NCI-H187 treated with DMSO at 0.1 percent for 48 hours (cell line): Measurements from ENCODE around the gene NOS2.
"Not testable (repeated sequence)": the region's sequence is repeated elsewhere in the genome, so short reads cannot be mapped to it uniquely, and the experiment has no call there.

Experiments
- DNase-seq: peaks from one replicate; lab custom pipeline; 2025; lab: John Stamatoyannopoulos, UW

The NOS2 gene

DNA sequence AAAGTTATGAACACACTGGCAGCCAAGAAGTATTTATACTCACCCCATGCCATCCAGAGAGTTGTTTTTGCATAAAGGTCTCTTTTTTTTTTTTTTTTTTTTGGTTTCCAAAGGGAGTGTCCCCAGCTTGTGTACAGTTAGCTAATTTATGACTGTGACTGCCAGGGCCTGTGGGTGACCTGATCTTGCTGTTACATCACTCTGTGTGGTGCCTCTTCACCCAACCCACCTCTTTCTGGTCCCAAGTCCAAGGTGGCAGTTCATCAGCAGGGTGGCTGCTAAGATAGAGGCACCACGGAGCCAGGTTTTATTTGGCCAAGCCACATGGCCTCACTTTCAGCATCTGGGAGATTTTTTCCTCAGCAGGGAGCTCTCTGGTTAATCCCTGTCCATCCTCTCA, at the start of gene NOS2:
Gene NOS2, minus strand, starts transcription at position 8 of the 400 bp plus-strand sequence. CDS start 1,720 bp downstream, outside the sequence.
- DNase-seq = no peak

DNA sequence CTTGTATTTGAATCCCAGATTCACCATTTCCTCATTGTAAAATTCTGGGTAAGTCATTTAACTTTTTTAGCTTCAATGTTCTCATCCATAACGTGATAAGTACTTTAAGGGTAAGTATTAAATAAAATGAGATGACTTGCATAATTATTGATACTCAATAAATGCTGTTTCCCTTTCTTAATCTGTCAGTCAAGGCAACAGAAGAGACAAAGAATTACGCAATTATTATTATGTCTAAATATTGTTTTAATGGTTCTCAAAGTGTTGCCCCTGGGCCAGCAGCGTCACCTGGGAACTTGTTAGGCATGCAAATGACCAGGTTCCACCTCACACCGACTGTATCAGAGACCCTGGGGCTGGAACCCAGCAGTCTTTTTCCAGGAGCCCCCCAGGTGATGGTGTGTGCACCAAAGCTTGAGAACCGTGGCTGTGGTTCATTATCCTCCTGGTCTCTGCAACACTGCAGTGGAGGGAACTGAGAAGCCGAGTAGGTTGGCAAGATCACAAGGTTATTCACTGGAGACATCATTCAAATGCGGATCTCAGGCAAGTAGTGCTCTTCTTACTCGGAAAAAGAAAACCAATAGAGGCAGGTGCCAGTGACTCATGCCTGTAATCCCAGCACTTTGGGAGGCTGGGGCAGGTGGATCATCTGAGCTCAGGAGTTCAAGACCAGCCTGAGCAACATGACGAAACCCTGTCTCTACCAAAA, 49.3 kb upstream of the NOS2 start:
- no peak for DNase-seq

DNA sequence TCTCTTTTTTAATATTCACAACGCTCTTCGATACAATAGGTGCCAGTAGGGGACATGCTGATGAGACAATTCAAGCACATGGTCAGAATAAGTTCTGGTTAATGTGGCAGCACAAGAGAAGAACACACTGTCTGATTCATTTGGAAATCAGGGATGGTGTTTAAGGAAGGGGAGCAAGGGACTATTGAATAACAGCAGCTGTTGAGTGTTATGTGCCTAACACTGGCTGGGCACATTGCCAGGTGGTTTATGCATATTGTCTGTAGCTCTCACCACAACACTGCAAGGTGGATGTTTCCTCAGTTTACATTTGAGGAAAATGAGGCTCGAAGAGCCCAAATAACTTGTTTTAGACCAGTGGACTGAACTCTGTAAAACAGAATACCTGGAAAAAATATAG, 48.6 kb upstream of the NOS2 start:
- peak; percentile 16 for DNase-seq

DNA sequence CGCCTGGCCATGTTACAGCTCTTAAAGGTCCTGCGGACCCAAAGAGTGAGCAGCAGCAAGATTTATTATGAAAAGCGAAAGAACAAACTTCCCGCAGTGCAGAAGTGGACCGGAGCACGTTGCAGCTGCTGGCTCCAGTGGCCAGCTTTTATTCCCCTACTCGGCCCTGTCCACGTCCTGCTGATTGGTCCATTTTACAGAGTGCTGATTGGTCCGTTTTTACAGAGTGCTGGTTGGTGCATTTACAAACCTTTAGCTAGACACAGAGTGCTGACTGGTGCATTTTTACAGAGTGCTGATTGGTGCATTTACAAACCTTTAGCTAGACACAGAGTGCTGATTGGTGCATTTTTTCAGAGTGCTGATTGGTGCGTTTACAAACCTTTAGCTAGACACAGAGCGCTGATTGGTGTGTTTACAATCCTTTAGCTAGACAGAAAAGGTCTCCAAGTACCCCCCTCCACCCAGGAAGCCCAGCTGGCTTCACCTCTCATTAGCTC, 46.5 kb upstream of the NOS2 start:
- DNase-seq = not testable (repeated sequence)

DNA sequence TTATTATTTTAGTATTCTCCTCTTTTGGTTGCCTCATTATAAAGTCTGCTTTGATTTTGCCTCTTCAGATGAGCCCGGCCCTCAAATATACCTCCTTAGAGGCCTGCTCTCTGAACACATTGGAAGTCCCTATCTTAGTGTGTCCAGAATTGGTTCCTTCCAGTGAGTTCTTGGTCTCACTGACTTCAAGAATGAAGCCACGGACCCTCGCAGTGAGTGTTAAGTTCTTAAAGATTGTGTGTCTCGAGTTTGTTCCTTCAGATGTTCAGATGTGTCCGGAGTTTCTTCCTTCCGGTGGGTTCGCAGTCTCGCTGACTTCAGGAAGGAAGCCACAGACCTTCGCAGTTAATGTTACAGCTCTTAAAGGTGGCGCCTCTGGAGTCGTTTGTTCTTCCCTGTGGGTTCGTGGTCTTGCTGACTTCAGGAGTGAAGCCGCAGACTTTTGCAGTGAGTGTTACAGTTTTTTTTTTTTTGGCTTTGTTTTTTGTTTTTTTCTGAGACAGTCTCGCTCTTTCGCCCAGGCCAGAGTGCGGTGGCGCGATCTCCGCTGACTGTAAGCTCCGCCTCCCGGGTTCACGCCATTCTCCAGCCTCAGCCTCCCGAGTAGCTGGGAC, 45.8 kb upstream of the NOS2 start:
- no peak for DNase-seq

DNA sequence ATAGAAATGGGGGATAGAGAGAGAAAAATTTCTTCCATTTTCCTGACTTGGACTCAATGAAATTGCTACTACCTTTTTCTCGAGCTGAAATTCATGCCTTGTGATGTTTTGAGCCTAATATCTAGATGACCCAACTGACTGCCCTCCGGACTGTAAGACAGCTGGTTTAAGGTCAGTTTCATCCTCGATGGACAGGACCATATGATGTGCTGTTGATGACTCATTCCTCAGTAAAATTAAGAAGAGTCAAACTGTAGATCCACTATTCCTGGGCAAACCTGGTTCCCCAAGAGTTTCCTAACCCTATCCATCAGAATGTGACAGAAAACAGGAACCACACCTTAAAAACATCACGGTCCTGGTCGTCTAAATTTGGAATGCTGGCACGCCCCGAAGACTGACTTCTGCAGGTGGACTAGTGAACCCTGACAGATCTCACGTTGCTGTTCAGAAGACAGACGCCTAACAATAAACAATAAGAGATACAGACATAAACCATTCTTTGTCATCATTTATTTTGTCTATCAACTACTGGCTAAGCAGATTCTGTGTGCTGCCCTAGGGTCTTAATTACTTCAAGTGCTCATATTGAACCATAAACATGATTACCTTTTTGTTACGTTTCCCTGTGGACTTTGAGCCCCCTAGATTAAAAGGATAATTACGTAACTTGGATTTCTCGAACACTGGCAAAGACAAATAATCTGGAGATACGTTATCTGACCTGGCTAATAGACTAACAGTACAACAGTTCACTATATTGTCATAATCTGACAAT, 45.1 kb upstream of the NOS2 start:
- DNase-seq = no peak

DNA sequence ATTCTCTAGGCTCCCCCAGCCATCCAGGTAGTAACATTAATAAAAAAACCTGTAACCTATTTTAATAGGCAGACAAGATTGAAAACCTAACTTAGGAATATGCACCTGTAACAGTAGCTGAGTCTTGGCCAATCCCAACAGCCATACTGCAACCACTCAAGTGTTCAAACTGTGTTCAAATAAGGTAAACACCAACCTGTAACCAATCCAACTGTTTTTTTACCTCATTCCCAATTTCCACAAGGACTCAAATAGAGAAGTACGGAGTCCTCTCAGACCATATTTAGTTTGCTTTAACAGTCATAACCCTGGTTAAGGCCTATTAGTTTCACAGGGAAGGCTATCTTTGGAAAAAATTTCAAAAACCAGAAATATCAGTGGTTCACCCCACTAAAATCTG, 40.4 kb upstream of the NOS2 start:
- DNase-seq = no peak

DNA sequence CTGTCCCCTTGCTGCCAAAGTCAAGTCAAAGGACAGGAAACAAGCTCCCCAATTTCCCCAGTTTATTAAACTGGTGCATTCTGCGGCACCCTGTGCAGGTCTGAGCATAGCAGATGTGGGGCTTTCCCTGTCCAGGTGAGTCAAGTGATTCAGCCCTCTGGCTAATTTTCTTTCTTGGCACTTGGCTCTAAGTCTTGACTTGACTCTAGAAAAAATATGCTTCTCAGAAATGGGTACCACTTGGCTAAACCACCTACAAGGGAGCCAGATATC, 40.0 kb upstream of the NOS2 start:
- not testable (repeated sequence) for DNase-seq

DNA sequence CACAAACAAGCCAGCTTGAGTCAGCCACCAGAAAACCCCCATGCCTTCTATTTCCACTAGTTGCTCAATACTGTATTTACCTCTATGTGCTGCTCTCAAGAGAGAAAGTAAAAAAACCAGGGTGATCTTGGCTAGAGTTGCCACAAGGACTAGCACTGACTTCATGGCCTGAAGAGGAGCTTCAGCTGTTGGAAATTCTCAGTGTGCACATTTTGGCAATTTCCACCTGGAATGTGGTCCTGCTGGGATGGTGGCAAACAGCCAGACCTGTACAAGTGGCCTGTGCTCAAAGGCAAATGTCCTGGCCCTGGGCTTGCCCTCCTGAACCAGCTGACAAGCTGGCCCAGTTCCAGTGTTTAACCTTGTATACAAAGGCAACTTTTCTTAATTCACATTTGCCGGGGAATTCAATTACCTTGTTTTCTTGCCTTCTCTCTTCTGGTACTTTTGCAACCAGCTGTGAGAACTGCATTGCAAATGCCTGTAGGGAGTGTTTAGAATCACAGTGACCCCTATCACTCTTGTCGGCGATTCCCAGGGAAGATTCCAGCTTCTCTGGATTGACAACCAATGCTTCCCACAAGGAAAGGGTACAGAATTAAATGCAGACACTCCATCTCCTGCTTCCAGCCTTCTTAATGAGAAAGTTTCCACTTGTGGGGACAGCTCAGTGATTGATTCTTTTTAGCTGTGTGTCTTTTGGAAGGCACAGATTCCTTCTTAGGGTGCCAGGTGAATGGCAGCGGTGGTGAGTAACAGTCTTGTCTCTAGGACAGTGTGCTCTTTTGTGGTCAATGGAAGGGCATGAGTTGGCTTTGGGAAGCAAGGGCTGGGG, 39.5 kb upstream of the NOS2 start:
- not testable (repeated sequence) for DNase-seq

DNA sequence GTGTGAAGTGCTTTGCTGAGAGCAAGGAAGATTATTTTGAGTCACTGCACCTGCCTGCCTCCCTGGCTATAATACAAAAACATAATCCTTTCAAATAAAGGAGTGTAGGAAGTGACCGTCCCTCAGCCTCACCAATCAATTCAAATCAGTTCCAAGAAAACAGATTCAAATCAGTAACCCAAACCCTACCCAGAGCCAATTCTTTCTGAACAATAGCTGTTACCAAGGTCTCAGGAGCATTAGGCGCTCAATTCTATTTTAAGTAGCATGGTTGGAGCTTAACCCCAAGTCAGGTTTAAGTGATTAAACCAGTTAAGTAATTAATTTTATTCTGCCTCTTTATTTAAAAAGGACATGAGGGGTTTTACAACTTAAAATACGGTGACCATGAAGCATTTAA, 38.3 kb upstream of the NOS2 start:
- not testable (repeated sequence) for DNase-seq

DNA sequence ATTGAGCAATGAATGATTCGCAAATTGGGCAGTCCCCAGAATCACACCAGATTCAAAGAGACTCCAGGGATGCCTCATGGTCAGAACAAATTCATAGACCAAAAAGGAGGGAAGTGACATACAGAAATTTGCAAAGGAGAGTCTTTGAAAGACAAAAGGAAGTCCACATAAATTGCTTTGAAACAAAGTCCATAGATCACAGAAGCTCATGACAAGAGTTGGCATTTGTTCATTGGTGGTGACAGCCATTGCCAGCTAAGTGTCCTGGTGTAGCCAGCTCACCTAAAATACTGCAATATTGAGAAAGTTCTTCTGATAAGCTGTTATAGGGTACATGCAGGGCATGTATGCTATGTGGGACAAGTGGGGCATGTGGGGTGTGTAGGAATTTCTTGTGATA, 37.4 kb upstream of the NOS2 start:
- not testable (repeated sequence) for DNase-seq

DNA sequence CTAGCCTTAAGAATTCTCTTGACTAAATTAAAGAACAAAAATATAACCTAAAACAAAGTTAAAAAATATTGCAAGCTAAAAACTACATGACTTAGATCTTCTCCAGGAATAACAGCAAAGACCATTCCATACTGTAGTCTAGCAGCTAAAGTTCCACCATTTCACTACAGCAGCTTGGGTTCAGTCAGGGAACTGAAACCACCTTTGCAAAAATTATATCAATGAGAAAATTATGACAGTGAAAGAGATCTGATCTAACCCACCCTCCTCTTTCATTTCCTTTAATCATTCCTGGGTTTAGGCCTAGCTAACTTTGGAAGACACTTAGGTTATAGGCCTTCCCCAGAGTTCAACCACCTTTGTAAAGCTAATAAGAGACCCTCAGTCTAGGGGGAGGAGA, 36.3 kb upstream of the NOS2 start:
- no peak for DNase-seq

DNA sequence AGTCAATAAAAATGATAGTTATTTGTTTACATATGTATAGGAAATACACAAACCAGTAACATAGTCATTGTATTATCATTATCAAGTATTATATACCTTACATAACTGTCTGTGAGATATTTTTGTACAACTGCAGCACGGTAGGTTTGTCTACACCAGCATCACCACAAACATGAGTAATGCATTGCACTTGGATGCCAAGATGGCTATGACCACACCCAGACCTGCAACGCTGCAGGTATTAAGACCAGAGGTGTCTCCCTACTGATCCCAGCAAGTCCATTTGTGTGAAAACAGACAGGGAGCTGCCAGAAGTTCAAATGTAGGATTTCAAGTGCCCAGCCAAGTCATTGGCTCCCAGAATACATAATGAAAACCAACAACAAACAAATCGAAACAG, 34.2 kb upstream of the NOS2 start:
- DNase-seq = no peak

DNA sequence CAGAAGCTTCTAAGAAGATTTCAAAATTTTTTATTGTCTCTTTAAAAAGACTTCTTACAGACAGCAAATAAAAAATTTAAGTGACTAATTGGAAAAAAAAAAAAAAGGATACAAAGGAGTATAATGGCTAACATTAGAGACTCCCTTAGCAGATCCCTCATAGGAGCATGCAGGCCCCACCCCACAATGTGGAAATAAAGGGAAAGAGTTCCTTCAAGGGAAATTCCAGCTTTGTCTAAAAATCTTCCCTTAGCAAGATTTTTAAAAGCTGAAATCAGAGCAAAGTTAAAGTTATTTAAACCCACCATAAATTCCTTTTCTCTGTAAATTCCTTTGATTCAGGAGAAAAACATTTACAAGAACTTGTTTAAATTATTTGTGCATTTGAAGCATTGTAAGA, 32.5 kb upstream of the NOS2 start:
- DNase-seq = no peak

DNA sequence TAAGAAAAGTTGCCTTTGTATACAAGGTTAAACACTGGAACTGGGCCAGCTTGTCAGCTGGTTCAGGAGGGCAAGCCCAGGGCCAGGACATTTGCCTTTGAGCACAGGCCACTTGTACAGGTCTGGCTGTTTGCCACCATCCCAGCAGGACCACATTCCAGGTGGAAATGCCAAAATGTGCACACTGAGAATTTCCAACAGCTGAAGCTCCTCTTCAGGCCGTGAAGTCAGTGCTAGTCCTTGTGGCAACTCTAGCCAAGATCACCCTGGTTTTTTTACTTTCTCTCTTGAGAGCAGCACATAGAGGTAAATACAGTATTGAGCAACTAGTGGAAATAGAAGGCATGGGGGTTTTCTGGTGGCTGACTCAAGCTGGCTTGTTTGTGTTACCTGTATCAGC, 29.6 kb upstream of the NOS2 start:
- DNase-seq = not testable (repeated sequence)

DNA sequence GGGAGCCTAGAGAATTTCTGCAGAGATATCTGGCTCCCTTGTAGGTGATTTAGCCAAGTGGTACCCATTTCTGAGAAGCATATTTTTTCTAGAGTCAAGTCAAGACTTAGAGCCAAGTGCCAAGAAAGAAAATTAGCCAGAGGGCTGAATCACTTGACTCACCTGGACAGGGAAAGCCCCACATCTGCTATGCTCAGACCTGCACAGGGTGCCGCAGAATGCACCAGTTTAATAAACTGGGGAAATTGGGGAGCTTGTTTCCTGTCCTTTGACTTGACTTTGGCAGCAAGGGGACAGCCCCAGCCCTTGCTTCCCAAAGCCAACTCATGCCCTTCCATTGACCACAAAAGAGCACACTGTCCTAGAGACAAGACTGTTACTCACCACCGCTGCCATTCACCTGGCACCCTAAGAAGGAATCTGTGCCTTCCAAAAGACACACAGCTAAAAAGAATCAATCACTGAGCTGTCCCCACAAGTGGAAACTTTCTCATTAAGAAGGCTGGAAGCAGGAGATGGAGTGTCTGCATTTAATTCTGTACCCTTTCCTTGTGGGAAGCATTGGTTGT, 28.9 kb upstream of the NOS2 start:
- not testable (repeated sequence) for DNase-seq

DNA sequence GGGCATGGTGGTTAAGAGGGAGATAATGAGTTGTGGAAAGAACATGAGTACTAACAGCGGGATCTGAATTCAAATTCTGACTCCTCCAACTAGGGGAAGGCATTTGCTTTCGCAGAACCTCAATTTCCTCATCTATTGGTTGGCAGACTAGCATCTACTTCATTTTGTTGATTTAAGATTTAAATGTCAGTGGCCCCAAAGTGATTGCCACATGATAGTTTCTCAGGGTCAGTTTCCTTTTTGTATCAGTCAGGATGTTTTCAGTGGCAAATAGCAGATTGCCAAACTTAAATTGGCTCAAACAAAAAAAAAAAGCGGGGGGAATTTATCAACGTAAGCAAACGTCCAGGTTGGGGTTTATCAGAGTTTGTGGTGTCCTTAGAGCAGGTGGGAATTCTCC, 25.1 kb upstream of the NOS2 start:
- no peak for DNase-seq

DNA sequence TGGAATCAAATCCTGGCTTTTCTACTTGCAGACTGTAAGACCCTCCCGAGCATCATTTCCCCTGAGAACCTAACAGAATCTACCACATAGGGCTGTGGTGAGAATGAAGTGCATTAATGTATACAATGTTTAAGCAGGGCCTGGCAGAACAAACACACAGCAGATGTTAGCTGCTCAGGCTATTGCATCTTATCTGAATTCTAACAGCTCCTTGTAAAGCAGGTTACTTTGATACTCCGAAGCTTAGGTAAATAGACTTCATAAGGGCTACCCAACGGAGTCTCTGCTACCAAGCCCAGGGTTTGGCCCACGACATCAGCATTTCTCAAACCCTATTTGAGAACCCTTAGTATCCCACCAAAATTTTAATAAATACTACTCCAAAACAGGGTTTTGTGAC, 24.4 kb upstream of the NOS2 start:
- peak; percentile 24 for DNase-seq

DNA sequence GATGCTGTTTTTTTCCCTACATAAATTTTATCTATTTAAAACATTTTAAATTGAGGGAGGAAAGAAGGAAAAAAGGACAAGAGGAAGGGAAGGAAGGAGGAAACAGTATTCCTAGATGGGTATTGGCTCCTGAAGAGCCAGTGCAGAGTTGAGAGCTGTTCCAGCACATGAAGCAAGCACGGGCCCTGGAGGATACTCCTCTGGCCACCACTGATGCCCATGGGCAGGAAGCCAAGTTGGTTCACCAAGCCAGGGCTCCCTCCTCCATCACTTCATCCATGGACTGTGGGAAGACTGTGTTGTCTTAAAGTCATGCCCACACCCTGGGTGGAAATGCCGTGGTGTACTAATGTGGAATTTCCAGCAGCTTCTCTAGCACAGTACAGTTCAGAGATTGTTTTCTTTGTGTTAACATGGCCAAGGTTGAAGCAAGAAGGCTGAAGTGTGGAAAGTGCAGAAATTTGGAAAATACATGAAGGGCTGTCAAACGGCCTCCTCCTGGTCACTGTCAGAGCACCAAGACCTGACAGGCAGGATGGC, 23.9 kb upstream of the NOS2 start:
- no peak for DNase-seq

DNA sequence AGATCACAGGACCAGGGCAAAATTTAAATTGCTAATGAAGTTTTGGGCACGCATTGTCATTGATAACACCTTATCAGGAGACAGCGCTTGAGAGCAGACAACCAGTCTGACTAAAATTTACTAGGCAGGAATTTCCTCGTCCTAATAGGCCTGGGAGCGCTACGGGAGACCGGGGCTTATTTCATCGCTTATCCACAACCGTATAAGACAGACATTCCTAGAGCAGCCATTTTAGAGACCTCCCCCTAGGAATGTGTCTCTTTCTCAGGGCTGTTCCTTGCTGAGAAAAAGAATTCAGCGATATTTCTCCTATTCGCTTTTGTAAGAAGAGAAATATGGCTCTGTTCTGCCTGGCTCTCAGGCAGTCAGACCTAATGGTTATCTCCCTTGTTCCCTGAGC, 21.8 kb upstream of the NOS2 start:
- not testable (repeated sequence) for DNase-seq

DNA sequence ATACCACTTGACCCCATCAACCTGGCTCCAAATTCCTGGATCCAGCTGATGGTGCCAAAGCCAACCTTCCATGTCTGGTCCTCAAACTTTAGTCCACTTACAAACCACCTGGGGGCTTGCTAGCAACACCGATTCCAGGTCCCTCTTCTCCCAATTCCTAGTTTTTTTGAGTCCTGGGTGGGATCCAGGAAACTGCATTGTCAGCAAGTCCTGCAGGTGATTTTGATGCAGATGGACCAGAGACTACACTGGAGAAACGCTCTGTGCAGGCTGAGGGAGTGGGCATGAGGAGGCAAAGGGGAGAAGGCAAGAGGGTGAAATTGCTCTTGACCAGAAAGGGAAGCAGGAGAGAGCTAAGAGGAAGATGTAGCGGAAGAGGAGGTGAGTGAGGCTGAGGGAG, 21.0 kb upstream of the NOS2 start:
- no peak for DNase-seq

DNA sequence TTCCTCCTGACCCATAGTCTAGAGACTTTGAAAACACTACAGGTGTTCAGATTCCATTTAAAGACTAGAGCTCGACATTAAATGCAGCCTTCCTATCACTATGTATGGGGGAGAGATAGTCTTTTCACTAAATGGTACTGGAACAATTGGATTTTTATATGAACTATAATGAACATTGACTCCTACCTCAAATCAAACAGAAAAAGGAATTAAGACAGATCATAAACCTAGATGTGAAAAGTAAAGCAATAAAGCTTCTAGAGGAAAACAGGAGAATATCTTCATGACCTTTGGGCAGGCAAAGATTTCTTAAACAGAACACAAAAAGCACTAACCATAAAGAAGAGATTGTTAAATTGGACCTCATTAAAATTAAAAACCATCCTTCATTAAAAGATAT, 18.8 kb upstream of the NOS2 start:
- DNase-seq = no peak
